Fibroblast of the conjunctiva (primary cell): ENCODE results near the gene TMEM164.

Source experiments
- DNase-seq: peaks from one replicate; pipeline ENCODE4 v3.0.0-alpha.2; 2010; ENCODE audit warnings: low read depth

TMEM164 gene

DNA sequence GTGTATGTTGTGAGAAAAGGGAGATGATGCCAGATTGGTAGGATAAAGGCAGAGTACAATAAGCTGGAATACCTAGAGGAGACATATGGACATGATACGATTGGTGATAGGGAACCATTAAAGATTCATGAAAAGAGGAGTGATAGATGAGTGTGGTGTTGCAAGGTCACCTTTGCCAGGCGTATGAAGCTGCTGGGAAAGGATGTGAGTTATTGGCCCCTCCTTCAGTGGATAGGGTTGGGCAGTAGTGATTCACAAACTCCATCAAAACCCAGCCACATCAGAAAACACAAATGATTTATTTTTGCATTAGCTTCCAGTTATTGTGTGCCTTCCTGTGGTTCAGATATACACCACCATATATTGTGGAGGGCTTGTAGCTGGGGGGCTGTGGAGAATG is 34.3 kb downstream of the TMEM164 start:
- DNase-seq = no peak

DNA sequence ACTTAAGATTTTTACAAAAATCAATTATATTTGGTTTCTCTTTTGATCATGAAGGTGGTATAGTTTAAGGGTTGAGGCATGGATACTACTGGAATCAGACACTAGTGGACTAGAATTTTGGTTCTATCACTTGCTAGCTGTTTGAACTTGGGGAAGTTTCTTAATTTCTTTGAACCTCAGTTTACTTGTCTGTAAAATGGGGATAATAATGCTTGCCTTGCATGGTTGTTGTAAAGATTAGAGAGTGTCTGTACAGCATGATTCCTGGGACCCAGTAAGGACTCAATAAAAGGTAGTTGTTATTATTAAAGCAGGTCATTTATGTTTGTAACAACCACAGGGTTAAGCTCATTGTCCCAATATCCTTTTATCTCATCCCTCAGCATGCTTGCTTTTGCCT is 36.0 kb downstream of the TMEM164 start:
- no peak for DNase-seq

DNA sequence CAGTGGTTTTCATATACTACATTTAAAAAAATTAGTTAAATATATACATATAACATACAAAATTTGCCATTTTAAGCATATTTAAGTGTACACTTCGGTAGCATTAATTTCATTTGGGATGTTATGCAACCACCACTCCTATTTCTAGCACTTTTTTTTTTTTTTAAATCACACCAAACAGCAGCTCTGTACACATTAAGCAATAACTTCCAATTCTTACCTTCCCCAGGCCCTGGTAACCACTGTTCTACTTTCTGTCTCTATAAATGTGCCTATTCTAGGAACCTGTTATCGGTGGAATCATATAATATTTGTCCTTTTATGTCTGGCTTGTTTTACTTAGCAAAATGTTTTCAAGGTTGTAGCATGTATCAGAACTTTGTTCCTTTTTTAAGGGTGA is 39.1 kb downstream of the TMEM164 start:
- DNase-seq = no peak

DNA sequence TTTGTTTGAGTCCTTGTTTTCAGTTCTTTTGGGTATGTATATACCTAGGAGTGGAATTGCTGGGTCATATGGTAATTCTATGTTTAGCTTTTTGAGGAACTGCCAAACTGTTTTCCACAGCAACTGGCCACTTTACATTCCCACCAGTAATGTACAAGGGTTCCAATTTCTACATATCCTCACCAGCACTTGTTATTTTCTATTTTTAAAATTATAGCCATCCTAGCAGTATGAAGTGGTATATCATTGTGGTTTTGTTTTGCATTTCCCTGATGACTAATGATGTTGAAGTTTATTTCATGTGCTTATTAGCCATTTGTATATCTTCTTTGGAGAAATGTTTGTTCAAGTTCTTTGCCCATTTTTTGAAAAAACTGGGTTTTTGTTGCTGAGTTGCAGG is 39.6 kb downstream of the TMEM164 start:
- no peak for DNase-seq

DNA sequence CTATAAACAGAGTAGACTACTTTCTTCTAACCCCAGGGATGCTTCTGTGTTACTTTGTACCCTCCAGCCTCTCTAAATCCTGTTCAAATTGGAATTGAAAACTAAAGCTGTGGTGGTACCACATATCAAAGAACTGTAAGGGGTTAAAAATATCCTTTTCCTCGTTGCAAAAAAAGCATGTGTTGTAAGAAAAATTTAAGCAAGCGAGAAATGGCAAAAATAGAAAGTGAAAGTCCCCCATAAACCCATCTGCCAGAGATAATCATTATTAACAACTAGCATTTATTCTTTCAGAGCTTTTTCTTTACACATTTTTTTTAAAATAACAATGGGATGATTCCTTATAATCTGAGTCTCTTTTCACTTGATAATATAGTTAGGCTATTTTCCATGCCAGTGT is 40.6 kb downstream of the TMEM164 start:
- no peak for DNase-seq

DNA sequence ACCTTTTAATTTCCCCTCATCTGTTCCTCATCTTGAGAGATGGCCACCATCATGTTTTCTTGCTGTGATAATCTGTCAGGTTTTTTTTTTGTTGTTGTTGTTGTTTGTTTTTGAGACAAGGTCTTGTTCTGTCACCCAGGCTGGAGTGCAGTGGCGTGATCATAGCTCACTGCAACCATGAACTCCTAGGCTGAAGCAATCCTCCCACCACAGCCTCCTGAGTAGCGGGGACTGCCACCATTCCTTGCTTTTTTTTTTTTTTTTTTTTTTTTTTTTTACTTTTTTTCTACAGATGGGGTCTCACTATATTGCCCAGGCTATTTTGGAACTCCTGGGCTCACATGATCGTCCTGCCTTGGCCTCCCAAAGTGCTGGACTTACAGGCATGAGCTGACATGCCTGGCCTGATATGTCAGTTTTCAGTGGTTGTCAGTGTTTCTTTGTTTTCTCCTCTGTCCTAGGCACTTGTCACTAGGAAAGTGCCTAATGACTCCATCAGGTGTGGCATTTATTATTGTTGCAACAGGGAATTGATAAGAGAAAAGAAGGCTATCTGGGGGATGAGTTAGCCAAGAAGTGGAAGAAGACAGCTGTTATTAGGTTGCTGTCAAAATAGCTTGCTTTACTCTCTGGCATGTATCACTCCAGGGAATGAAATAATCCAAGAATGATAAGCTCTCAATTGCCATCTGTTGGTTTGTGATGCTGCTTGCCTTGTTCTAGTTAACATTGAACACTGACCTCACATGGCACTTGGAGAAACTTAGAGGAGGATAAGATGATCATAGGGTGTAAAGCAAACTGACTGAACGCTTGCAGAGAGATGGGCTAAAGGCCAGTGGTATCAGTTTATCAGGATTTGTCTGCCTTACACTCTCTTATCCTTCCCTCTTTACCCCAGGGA is 41.7 kb downstream of the TMEM164 start:
- peak; percentile 13 for DNase-seq

DNA sequence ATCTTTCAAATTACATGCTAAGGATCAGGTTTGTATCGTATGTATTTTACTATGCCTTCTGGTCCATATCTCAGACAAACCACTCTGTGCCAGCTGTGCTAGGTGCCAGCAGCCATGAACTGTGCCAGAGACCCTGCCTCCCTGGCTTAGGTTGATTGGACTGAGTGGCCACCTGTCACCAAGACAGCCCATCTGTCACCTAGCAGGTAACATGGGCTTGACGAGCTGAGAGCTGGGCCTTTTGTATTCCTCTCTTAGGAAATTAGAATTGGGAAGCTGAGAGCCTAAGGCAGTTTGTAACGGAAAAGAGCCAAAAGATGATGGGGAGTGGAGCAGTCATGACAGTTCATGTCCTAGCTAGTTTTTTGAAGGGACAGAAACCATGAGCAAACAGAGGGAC is 42.5 kb downstream of the TMEM164 start:
- no peak for DNase-seq

DNA sequence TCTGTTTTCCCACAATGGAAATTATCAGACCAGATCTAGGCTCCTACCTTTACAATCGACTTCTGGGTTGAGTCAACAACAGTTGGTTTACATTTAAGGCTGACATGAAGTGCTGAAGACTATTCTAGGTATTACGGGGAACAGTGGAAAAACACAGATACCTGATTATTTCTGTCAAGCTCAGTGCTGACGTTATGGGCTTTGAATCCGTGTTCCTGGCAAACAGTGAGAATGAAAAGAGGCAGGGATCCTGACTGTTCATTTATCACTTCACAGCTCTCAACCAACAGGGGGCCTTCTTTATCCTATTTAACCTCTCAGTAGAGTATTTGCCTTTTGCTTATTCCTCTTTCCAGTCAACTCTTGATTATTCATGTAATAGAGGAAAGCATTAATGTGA is 43.1 kb downstream of the TMEM164 start:
- no peak for DNase-seq

DNA sequence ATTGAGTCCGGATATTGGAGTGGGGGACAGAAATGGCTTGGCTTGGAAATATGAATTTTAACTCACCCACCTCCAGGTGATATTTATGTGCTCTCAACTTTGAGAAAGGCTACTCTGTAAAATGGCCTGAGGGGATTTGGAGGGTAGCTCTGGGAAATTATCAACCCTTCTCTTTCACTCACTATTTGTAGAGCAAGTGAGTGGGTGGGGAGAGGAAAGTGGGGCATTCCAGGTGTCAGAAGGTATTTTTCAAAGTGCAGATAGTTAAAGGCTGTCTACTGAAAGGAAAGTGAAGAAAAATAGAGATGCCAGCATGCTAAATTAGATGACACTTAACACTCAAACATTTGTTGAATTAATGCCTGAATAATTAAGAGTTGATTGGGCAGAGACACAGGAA is 44.1 kb downstream of the TMEM164 start:
- DNase-seq = no peak

DNA sequence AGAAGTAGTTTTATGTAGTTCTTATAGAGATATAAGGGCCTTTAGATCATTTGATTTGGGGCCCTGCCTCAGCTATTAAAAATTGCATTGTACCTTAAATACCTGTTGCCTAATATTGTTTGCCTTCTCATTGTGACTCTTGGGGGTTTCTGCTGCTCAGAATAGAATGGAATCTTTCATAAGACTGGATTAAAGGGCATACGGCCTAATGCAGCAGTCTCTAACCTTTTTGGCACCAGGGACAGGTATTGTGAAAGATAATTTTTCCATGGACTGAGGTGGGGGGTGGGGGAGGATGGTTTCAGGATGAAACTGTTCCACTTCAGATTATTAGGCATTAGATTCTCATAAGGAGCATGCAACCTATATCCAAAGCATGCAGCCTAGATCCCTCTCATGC is 46.2 kb downstream of the TMEM164 start:
- no peak for DNase-seq

DNA sequence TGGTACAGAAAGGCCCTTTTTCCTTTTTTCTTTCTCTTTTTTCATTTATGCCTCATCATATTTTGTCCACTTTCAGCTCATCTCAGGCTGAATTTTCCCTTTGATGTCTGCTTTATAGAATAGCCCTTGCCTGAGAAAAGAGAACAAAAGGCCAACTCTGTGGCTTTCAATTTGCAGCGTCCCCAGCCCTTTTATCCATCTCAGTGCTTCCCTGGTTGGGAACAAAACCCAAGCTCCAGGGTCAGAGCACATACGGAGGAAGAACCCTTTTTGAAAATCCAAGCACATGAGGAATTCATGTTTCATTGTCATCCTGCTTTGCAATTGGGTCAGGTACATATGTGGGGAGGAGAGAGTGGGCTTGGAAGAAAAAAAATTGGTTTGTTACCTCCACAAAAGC is 47.5 kb downstream of the TMEM164 start:
- no peak for DNase-seq

DNA sequence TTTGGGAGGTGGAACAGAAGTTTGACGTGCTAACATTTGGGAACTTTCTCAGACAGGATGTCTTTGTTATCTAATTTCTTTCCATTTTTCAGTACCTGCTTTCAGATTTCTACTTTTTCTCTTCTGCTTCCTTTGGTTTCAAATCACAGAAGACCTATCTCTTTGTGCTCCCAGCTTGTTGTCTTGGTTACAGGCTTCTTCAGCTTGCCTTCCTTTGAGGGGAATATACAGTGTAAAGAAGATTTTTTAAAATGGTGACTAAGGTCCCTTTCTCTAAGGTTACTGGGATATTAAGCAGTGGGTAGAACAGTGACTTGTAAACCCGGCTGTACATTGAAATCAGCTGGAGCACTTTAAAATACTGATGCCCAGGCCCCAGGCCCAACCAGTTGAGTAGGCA is 48.0 kb downstream of the TMEM164 start:
- DNase-seq = no peak

DNA sequence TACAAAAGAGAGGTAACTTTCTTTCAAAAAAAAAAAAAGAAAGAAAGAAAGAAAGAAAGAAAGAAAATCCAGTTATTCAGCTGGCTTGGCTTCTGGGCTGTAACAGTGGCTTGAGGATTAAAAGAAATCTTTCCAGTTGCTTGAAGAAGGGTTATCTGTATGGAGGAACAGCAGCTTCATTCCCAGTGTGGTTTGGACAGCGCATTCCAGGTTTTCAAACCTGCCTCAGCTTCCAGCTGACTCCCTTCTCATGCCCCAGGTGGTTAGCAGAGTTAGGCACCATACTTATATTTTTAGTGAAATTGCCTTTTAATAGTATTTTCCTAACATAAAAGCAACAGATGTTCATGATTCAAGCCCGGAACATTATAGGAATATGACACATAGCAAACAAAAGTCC is 48.6 kb downstream of the TMEM164 start:
- DNase-seq = no peak

DNA sequence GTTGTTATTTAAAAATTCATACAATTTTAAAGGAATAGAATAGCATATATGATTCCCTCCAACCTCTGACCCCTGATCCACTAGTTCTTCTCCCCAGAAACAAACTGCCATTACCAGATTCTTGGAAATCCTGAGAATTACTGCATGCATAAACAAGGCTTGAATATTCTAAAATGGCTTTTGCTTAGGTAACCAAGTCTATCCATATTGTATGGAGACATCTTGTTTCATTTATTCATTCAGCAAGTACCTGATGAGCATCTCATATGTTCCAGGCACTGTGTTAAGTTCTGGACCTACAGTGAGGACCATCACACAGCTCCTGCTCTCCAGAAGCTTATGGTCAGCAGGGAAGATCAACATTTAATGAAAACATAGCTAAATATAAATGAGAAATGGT is 49.4 kb downstream of the TMEM164 start:
- no peak for DNase-seq

DNA sequence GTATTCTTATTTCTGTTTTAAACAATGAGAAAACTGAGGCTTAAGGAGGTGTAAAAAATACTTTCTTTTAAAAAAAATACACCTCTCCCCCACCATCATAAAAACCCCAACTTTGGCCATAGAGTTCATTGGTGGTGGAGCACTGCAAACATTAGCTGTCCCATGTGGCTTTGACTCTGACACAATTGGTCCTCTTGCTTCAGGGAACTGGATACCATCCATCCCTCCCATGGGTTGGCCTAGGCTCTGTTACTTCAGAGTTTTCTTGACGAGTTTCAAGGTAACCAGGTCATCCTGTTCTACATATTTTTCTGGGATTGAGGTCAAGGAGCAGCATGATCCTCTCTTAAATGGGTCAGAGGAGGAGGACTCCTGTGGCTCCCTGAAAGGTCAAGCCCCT is 50.5 kb downstream of the TMEM164 start:
- no peak for DNase-seq

DNA sequence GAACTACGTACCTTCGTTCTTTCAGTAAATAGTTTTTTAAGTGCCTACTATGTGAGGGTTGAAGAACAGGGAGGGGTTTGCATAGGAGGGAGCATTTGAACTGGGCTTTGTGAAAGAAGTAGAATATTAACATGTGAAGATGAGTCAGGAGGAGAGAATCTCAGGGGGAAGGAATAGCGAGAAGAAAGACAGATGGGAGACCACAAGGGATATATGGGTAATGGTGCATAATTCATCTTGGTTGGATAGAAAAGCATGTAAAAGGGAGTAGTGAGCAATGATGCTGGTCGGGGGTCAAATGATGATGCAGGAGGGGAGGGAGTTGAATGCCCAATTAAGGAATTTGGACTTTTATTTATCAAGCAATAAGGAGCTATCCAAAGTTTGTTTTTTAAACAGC is 52.7 kb downstream of the TMEM164 start:
- no peak for DNase-seq

DNA sequence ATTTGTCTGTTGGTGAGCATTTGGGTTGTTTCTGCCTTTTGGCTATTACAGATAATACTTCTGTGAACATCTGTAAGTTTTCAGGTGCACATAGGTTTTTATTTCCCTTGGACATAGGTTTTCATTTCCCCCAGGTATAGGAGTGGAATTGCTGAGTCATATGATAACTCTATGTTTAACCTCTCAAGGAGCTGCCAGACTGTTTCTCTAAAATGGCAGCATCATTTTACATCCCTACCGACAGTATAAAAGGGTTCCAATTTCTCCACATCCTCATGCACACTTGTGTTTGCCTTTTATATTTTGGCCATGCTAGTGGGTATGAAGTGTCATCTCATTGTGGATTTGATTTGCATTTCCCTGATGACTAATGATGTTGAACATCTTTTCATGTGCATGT is 53.5 kb downstream of the TMEM164 start:
- DNase-seq = no peak

DNA sequence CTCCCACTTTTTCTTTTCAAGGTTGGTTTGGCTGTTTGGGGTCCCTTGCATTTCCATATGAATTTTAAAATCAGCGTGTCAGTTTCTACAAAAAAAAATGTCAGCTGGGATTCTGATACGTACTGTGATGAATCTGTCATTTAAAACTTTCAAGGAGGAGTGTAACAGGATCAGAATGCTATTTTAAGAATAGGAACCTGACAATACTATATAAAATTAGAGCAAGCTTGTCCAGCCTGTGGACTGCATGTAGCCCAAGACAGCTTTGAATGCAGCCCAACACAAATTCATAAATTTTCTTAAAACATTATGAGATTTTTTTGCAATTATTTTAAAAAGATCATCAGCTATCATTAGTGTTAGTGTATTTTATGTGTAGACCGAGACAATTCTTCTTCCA is 56.5 kb downstream of the TMEM164 start:
- DNase-seq = no peak

DNA sequence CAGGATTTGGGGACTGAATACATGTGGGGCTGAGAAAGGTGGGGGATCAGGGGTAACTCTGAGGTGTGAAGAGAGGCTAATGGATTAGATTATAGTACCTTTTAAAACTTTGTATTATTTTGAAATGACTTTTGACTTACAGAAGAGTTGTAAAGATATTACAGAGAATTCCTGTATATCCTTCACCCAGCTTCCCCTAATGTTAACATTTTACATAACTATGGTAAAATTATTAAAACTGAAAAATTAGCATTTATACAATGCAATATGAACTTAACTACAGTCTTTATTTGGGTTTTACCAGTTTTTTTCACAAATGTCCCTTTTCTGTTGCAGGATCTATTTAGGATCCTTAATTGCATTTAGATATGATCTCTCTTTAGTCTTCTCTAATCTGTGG is 57.4 kb downstream of the TMEM164 start:
- DNase-seq = no peak

DNA sequence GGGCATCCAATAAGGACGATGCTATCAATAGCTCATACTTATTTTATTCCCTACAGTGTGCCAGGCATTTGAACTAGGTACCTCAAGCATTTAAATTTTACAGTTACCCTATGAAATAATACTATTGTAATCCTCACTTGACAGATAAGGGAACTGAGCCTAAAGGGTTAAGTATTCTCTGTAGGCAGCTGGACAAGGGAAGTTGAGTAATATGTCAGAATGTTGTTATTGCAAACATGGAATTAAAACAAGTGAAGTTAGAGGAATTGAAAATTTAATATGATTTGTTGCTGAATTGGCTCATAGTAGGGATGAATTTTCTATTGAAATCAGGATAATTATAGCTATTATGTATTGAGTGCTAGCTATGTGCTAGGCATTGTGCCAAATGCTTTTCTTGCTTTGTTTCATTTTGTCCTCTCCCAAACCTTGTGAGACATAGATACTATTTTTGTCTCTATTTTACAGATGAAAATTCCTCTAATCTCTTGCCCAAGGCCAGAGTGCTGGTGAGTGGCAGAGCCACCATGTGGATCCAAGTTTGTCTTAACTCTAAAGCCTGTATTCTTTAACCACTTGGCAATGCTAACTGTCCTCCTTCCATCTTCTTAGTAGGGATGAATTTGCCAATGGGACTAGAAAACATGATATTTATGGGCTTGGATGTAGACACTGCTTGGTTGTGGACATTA is 58.1 kb downstream of the TMEM164 start:
- DNase-seq = no peak

DNA sequence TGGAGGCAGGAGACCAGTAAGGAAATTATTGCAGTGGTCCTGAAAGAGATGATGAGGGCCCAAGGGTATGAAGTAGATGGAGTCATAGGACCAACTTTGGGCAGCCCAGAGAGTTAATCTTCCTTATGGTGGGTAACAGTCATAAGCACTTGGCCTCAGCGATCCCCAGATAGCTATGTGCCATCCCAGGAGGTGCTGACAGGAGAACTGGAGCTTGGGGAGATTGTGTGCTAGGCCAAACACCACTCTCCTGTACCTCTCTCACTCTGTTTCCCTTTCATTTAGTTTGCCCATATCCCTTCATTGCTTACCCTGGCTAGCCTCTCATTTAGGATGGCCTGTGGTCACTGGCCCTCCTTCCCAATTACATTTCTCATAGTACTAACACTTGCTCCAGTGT is 60.0 kb downstream of the TMEM164 start:
- DNase-seq = no peak

DNA sequence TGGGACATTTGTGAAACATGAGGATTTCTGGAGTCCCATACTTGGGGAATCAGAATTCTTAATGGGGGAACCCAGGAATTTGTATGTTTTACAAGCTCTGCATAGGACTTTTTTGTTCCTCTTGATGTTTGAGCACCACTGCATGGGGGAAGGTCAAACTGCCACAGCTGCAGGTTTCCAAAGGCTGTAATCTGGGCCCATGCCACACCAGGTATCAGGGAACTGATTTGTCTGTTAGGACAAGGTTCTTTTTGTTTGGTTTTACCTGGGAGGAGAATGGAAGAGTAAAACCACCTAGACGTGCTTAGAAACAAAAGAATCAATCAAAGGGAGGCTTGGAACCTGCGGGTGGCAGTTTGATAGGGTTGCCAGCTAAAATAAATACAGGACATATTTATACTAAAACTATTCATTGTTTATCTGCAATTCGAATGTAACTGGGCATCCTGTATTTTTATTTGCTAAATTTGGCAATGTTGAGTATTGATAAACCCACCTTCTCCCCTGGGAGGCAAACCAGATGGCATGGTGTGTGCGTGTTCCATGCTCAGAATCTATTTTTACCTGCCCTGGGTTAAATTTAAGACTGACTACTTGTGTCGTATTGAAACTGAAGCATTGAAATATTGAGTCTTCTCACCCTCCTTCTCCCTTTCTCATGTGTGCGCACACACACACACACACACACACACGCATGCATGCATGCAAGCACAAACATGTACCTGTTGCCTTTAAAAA is 63.7 kb downstream of the TMEM164 start:
- no peak for DNase-seq

DNA sequence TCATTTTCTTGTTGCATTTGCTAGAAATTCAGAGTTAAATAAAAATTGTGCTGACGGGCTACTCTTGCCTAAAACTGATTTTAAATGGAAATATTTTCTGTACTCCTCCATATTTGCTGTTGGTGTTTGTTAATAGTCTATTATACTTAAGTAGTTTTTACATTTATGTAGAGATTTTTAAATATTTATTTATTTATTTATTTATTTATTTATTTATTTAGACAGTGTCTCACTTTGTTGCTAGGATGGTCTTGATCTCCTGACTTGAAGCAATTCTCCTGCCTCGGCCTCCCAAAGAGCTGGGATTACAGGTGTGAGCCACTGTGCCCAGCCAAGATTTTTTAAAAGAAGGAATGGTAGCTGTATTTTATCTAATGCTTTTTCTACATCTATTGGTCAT is 68.1 kb downstream of the TMEM164 start:
- no peak for DNase-seq
